GM20431 (cell line): ENCODE measurements around the gene SLC17A2.

Experiments used
- in situ Hi-C: fragments of 300-500 bp; cut with MseI, MboI; formaldehyde crosslinking; loops from one replicate; pipeline ENCODE4 v1.15.0; 2020; ENCODE audit warnings: low sequenced_read_pairs; ENCODE audit not compliant: unreplicated experiment

The SLC17A2 gene

DNA sequence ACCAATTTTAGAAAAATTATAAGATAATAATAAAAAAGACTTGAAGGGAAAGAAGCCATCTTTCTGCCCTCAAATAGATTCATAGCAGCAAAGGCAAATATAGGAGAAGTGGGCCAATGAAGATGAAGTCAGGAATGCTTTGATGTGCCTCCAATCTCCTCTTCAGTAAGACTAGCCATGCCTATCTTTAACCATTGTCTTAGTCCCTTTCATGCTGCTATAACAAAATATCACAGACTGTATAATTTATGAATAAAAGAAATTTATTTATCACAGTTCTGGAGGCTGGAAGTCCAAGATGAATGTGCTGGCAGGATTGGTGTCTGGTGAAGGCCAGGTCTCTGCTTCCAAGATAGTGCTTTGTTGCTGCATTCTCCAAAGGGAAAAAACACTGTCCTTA is 37.6 kb downstream of the SLC17A2 start:
- in situ Hi-C loops = no loop called here

DNA sequence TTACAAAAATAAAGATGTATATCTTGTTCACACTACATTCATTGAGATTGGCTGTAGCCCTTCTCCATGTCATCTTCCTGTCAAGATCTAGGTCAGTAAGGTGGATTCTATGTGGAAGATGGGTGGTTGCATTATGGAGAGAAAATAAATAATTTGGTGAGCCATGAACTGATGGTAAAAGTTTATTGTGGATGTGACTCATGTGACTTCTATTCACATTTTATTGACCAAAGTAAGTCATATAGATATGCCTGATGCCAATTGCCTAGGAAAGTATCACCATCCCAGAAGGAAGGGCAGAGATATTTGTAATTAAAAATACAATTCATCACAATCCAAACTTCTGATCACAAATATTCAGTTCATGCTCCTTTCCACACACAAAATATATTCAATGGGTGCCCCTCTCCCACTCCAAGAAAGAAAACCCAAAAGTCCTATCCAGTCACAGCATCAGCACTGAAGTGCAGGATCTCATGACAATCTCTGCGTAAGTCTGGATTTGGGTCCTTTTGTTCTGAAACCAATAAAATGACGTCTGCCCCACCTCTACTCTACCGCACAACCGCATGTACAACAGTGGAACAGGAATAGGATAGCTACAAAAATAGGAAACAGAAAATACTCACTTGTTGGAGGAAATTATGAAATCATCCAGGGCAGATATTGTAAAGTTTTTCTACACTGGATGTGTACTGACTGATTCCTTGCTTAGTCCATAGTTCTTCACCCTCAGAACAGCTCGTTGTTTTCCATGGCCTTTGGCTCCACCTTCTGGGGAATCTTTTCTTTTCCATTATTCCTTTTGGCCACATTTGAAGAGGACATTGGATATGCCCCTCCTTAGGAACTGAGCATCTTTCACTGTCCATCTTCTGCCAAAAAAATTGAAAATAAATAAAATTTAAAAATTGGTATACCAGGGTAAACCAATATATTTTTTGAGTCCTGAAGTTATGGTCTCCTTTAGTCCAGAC is 40.3 kb downstream of the SLC17A2 start:
- in situ Hi-C loops = no loop called here

GRCh38 chr6:25888626-25889025 is 41.9 kb downstream of the SLC17A2 start:
- in situ Hi-C loops = no loop called here

DNA sequence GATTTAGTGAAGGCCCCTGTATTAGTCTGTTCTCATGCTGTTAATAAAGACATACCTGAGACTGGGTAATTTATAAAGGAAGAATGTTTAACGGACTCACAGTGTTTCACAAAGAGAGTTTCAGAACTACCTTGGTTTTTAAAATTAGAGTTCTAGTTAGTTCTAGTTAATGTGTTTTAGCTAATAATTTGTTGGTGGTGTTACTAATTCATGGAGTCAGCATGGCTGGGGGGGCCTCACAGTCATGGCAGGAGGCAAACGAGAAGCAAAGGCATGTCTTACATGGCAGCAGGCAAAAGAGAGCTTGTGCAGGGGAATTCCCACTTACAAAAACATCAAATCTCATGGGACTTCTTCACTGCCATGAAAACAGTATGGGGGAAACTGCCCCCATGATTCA is 44.4 kb downstream of the SLC17A2 start:
- in situ Hi-C loops = no loop called here

GRCh38 chr6:25883991-25884390 is 46.5 kb downstream of the SLC17A2 start:
- in situ Hi-C loops = no loop called here

DNA sequence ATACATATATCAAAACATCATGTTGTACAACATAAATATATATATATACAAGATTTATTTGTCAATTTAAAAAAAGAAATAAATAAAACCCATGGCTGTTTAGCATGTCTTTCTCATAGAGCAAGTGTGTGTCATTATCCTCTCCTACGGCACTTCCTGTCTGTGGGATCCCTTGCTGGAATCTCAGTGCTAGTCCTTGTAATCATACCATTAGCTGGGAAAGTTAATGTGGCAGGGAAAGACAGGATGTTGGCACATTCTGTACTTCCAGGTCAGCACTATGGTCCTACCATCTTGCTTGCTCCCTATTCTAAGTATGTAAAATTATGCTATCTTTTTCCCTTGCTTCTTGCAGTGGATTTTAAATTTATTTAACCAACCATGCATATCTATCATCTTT is 47.0 kb downstream of the SLC17A2 start:
- in situ Hi-C loops = no loop called here

DNA sequence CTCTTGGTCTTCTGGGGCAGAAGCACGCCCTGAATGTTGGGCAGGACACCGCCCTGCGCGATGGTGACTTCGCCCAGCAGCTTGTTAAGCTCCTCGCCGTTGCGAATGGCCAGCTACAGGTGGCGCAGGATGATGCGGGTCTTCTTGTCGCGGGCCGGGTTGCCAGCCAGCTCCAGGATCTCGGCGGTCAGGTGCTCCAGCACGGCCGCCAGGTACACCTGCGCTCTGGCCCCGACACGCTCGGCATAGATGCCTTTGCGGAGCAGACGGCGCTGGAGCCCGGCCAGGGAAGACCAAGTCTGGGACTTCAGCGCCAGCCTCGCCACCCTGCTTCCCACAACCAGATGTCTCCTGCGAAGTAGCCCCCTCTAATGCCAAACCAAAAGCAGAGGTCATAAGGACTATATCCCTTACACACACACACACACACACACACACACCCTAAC is 48.4 kb downstream of the SLC17A2 start:
- in situ Hi-C loops = no loop called here

DNA sequence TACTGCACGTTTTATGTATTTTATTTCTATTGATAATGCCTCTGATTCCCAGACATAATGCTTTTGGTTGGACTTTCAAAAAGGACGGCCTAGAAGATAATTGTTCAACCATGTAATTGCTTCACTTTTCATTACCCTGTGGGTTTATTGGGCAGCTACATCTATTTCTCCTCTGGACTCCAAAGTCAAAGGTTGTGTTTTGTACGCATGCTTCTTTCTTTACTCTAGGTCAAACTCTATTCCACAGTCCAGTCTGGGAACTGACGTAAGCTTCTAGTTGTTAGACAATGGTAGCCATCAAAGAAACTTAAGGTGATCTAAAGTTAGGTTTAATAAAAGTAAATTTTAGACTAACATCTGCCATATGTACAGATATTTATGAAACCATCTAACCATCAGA is 49.9 kb downstream of the SLC17A2 start:
- in situ Hi-C loops = no loop called here

DNA sequence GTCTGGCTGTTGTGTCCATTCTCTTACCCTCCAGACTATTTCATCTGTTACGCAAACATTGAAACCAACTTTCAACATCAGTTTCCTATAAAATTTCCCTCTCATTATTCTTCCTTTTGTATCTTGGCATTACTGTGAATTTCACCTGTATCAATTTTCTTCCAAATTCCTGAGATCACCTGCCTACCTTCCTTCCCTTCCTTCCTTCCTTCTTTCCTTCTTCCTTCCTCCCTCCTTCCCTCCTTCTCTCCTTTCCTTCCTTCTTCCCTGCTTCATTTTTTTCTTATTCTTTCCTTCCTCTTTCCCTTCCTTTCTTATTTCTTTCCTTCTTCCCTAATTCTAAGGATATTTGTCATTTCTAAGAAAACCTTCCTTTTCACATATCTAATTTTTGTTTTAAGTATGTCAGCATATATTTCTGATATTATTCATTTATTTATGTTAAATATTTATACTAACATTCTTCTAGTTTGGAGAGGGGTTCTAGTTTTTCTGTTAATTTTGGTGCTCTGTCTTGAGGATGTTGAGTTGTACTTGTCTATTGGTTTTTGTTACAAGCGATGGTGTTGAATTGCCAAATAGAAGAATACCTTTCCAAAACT is 51.7 kb downstream of the SLC17A2 start:
- in situ Hi-C loops = no loop called here

DNA sequence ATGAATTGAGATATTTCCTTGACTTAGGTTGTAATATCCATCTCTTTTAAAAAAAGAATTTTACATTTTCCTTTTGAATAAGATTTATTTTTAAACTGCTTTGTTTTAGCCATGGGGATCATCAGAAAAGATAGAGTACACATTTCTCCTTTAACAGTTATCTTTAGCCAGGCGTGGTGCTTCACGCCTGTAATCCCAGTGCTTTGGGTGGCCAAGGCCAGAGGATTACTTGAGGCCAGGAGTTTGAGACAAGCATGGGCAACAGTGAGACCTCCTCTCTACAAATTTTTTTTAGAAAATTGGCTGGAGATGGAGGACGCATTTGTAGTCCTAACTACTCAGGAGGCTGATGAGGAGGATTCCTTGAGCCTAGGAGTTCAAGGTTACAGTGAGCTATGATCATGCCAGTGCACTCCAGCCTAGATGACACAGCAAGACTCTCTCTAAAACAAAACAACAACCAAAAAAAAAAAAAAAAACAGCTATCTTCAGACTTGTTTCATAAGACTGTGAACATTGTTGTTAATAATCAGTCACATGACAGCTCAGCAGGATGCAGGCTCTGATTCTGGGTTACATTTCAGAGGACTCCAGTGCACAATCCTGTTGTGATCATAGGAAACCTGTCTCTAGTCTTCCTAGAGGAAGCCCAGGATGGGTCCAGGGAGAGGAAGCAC is 54.4 kb downstream of the SLC17A2 start:
- in situ Hi-C loops = no loop called here

DNA sequence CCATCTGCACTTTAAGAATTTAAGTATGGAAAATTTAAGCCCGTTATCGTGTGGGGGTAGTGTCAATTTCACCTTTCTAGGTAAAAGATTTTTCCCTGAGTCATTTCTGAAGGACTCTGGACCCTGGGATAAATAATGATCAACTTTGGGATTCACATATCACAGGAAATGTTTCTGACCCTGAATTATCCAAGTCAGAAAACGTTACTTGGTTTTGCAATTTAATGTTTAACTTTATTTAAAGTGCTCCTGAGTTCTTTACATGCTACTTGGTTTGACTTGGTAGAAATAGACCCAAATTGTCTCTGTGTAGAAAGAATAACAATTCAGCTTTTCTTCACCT is 55.0 kb downstream of the SLC17A2 start:
- in situ Hi-C loops = no loop called here

GRCh38 chr6:25874822-25875562 is 55.5 kb downstream of the SLC17A2 start:
- in situ Hi-C loops = no loop called here

- in situ Hi-C loops = no loop called here
These were observed 56.4 kb downstream of the SLC17A2 start, which contains the start of gene SLC17A3 for GRCh38 chr6:25874118-25874517. Gene SLC17A3 (minus strand): TSS chr6:25874243. CDS start chr6:25868387, 5,856 bp downstream.

- in situ Hi-C loops = no loop called here
These were observed 57.7 kb downstream of the SLC17A2 start for GRCh38 chr6:25872814-25873213.

GRCh38 chr6:25869840-25870239 is 60.7 kb downstream of the SLC17A2 start:
- in situ Hi-C loops = no loop called here

GRCh38 chr6:25868436-25869183 is 61.9 kb downstream of the SLC17A2 start:
- in situ Hi-C loops = no loop called here

DNA sequence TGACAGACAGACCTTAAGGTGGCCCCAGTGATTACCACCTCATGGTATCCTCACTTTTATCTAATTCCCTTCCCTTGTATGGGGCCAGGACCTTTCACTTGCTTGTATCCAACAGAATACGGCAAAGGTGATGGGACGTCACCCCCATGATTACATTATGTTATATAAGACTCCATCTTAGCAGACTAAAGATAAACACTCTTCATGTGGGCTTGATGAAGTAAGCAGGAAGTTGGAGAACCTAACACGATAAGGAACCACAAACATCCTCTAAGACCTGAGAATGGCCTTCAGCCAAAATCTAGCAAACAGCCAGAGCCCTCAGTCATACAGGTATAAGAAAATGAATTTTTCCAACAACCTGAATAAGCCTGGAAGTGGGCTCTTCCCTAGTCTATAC is 64.5 kb downstream of the SLC17A2 start:
- in situ Hi-C loops = no loop called here

- in situ Hi-C loops = no loop called here
These were observed 67.1 kb downstream of the SLC17A2 start for GRCh38 chr6:25863360-25863759.
